Mesenchymal stem cell (in vitro differentiated cells and primary cell): ENCODE data around the gene CELSR1.
"Not testable (repeated sequence)": the region's sequence is repeated elsewhere in the genome, so short reads cannot be mapped to it uniquely, and the experiment has no call there.

Source experiments
- DNase-seq: peaks from one replicate; pipeline ENCODE4 v3.0.0-alpha.2; 2013
- H2AFZ ChIP-seq: one replicate; pipeline ENCODE4 v1.6.1; 2013; ENCODE audit warnings: low read depth, mild to moderate bottlenecking, control low read depth, inconsistent platforms, low read length, moderate library complexity
- H2AK5ac ChIP-seq: 2 replicates; pipeline ENCODE4 v1.6.1; 2013; ENCODE audit warnings: low read length, moderate library complexity, mild to moderate bottlenecking, inconsistent platforms; ENCODE audit not compliant: severe bottlenecking
- H2BK120ac ChIP-seq: one replicate; pipeline ENCODE4 v1.6.1; 2013; ENCODE audit warnings: low read depth, mild to moderate bottlenecking, inconsistent platforms, low read length, moderate library complexity
- H2BK12ac ChIP-seq, 2 experiments: one replicate each; pipeline ENCODE4 v1.6.1; 2013; ENCODE audit warnings: inconsistent platforms in 2 of 2, low read length in 2 of 2, mild to moderate bottlenecking in 2 of 2, moderate library complexity in 2 of 2, control low read depth in 1 of 2
- H2BK15ac ChIP-seq: one replicate; pipeline ENCODE4 v1.6.1; 2013; ENCODE audit warnings: mild to moderate bottlenecking, low read depth, inconsistent platforms; ENCODE audit not compliant: poor library complexity, severe bottlenecking
- H2BK5ac ChIP-seq: 2 replicates; pipeline ENCODE4 v1.6.1; 2013; ENCODE audit warnings: low read depth, mild to moderate bottlenecking, low read length, control low read depth, inconsistent platforms; ENCODE audit not compliant: poor library complexity, severe bottlenecking
- H3K14ac ChIP-seq, 2 experiments: one replicate each; pipeline ENCODE4 v1.6.1; 2013; ENCODE audit warnings: inconsistent platforms in 2 of 2, low read length in 2 of 2, control low read depth in 1 of 2, mild to moderate bottlenecking in 1 of 2, moderate library complexity in 1 of 2
- H3K18ac ChIP-seq, 2 experiments: one replicate each; pipeline ENCODE4 v1.6.1; 2013; ENCODE audit warnings: inconsistent platforms in 2 of 2, low read length in 2 of 2, control low read depth in 1 of 2, low read depth in 1 of 2, mild to moderate bottlenecking in 1 of 2
- H3K23ac ChIP-seq, 2 experiments: one replicate each; pipeline ENCODE4 v1.6.1; 2013; ENCODE audit warnings: inconsistent platforms in 2 of 2, low read length in 2 of 2, mild to moderate bottlenecking in 2 of 2, moderate library complexity in 2 of 2, control low read depth in 1 of 2
- H3K27ac ChIP-seq: 2 replicates; pipeline ENCODE4 v1.5.1; 2013; ENCODE audit warnings: mild to moderate bottlenecking, moderate library complexity, low read length, control low read depth, inconsistent platforms; ENCODE audit not compliant: poor library complexity, severe bottlenecking
- H3K27me3 ChIP-seq, 2 experiments: 2 replicates each; pipeline versions ENCODE4 v1.6.1 to v1.7.0; 2013; ENCODE audit warnings: low read length in 2 of 2, mild to moderate bottlenecking in 2 of 2, moderate library complexity in 2 of 2, control low read depth in 1 of 2, inconsistent platforms in 1 of 2; ENCODE audit not compliant: control insufficient read depth in 1 of 2, insufficient read depth in 1 of 2
- H3K36me3 ChIP-seq, 2 experiments: 2 replicates each; pipeline versions ENCODE4 v1.6.1 to v1.7.0; 2013; ENCODE audit warnings: low read length in 2 of 2, control low read depth in 1 of 2, inconsistent platforms in 1 of 2, low read depth in 1 of 2, mild to moderate bottlenecking in 1 of 2; ENCODE audit not compliant: insufficient read depth in 2 of 2, control insufficient read depth in 1 of 2
- H3K4ac ChIP-seq, 2 experiments: one replicate each; pipeline ENCODE4 v1.6.1; 2013; ENCODE audit warnings: inconsistent platforms in 2 of 2, low read length in 2 of 2, mild to moderate bottlenecking in 2 of 2, moderate library complexity in 2 of 2, control low read depth in 1 of 2, low read depth in 1 of 2
- H3K4me1 ChIP-seq: 2 replicates; pipeline ENCODE4 v1.6.1; 2013; ENCODE audit warnings: low read depth, low read length, control low read depth; ENCODE audit not compliant: control insufficient read depth, insufficient read depth
- H3K4me2 ChIP-seq: 2 replicates; pipeline ENCODE4 v1.6.1; 2013; ENCODE audit warnings: low read length, mild to moderate bottlenecking, inconsistent platforms; ENCODE audit not compliant: poor library complexity, severe bottlenecking
- H3K4me3 ChIP-seq, 2 experiments: 2 replicates each; pipeline versions ENCODE4 v1.5.1 to v1.7.0; 2013; ENCODE audit warnings: low read length in 2 of 2, mild to moderate bottlenecking in 2 of 2, control low read depth in 1 of 2, low read depth in 1 of 2; ENCODE audit not compliant: insufficient read depth in 1 of 2
- H3K79me1 ChIP-seq: replicated peaks from 2 replicates; pipeline ENCODE4 v1.6.1; 2013; ENCODE audit warnings: mild to moderate bottlenecking, control low read depth, low read length, inconsistent platforms; ENCODE audit not compliant: poor library complexity, severe bottlenecking
- H3K9ac ChIP-seq: 2 replicates; pipeline ENCODE4 v1.7.0; 2013; ENCODE audit warnings: mild to moderate bottlenecking, low read length, moderate library complexity
- H3K9me3 ChIP-seq: 2 replicates; pipeline ENCODE4 v1.7.0; 2013; ENCODE audit warnings: mild to moderate bottlenecking, low read length; ENCODE audit not compliant: control insufficient read depth
- H4K8ac ChIP-seq: one replicate; pipeline ENCODE4 v1.6.1; 2013; ENCODE audit warnings: inconsistent platforms, mild to moderate bottlenecking, low read length, moderate library complexity
- H4K91ac ChIP-seq: one replicate; pipeline ENCODE4 v1.6.1; 2013; ENCODE audit warnings: mild to moderate bottlenecking, low read length, inconsistent platforms
- WGBS: methylation state at CpG from one replicate; pipeline ENCODE4 v1.1.7; 2013; ENCODE audit warnings: mixed read lengths; 5-methylcytosine and 5-hydroxymethylcytosine counted together

The CELSR1 gene

GRCh38 chr22:46397951-46398350, 139.5 kb downstream of the CELSR1 start:
- Histone ChIP-seq H3K18ac (no peak overlapping the region), H4K91ac (no peak overlapping the region), H4K8ac (no peak overlapping the region), H3K9ac (no peak overlapping the region), H3K23ac (no peak overlapping the region), H2BK12ac (no peak overlapping the region), H3K27ac (no peak overlapping the region), H2BK120ac (no peak overlapping the region), H2BK5ac (no peak overlapping the region), H3K4ac (no peak overlapping the region), H3K4me2 (no peak overlapping the region), H3K4me1 (peaks cover 2% of the 10 kb centered on the region), H3K4me3 (no peak overlapping the region), H3K9me3 (no peaks in the 10 kb centered on the region), H3K27me3 (peaks cover 0 to 28% of the 10 kb centered on the region in 2 experiments), H2AFZ (no peak overlapping the region), H3K36me3 (peaks cover 0 to 58% of the 10 kb centered on the region in 2 experiments), H3K14ac (no peak overlapping the region), H2AK5ac (no peak overlapping the region), H2BK15ac (no peak overlapping the region), H3K79me1 (no peaks in the 10 kb centered on the region)
- WGBS: 91% methylated on average over 19 of the region's 19 CpGs
- no peak for DNase-seq

GRCh38 chr22:46397514-46397913, 139.9 kb downstream of the CELSR1 start:
- Histone ChIP-seq H2AFZ (no peak overlapping the region), H2BK15ac (no peak overlapping the region), H3K9me3 (no peaks in the 10 kb centered on the region), H3K9ac (no peak overlapping the region), H2BK12ac (no peak overlapping the region), H3K79me1 (no peaks in the 10 kb centered on the region), H3K4me2 (no peak overlapping the region), H3K36me3 (peaks cover 0 to 62% of the 10 kb centered on the region in 2 experiments), H3K4me1 (peaks cover 2% of the 10 kb centered on the region), H3K27ac (no peak overlapping the region), H3K23ac (no peak overlapping the region), H3K27me3 (peaks cover 0 to 28% of the 10 kb centered on the region in 2 experiments), H3K4me3 (no peak overlapping the region), H3K14ac (no peak overlapping the region), H2BK5ac (no peak overlapping the region), H2BK120ac (no peak overlapping the region), H3K4ac (no peak overlapping the region), H4K91ac (no peak overlapping the region), H3K18ac (no peak overlapping the region), H4K8ac (no peak overlapping the region), H2AK5ac (no peak overlapping the region)
- 91% methylated on average over 15 of the region's 18 CpGs for WGBS
- DNase-seq: no peak

DNA sequence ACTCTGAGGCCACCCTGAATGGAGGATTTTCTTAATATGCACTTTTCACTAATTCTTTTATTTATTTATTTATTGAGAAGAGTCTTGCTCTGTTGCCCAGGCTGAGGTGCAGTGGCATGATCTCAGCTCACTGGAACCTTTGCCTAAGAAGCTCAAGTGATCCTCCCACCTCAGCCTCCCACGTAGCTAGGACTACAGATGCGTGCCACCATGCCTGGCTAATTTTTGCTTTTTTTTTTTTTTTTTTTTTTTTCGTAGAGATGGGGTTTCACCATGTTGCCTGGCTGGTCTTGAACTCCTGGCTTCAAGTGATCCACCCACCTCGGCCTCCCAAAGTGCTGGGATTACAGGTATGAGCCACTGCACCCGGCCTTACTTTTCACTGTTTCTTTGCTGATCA, 140.4 kb downstream of the CELSR1 start:
- not testable (repeated sequence) for H3K9me3 ChIP-seq, H3K14ac ChIP-seq, H3K9ac ChIP-seq, H2BK12ac ChIP-seq, H2BK15ac ChIP-seq, H4K91ac ChIP-seq, H2AK5ac ChIP-seq, H2BK120ac ChIP-seq, DNase-seq, H2AFZ ChIP-seq, H3K4me2 ChIP-seq, H4K8ac ChIP-seq, H3K79me1 ChIP-seq, H3K18ac ChIP-seq, H3K27ac ChIP-seq, H3K4ac ChIP-seq, H2BK5ac ChIP-seq, H3K23ac ChIP-seq, H3K4me1 ChIP-seq, H3K4me3 ChIP-seq
- H3K36me3 ChIP-seq: peaks cover 0 to 66% of the 10 kb centered on the region in 2 experiments
- peaks cover 0 to 31% of the 10 kb centered on the region in 2 experiments for H3K27me3 ChIP-seq
- 83% methylated on average over 4 of the region's 5 CpGs for WGBS

- 86% methylated on average over 13 of the region's 13 CpGs for WGBS
- H3K4me1 ChIP-seq: peaks cover 6% of the 10 kb centered on the region
These were observed 142.3 kb downstream of the CELSR1 start for GRCh38 chr22:46395145-46395544.

More at GRCh38 chr22:46395145-46395544, 142.3 kb downstream of the CELSR1 start:
- peaks cover 0 to 83% of the 10 kb centered on the region in 2 experiments for H3K36me3 ChIP-seq
- no peak overlapping the region for H4K8ac ChIP-seq
- H3K9me3 ChIP-seq: no peaks in the 10 kb centered on the region
- DNase-seq: no peak
- no peak overlapping the region for H3K27ac ChIP-seq
- no peak overlapping the region for H3K18ac ChIP-seq
- H3K23ac ChIP-seq: no peak overlapping the region
- H2AK5ac ChIP-seq: no peak overlapping the region
- no peak overlapping the region for H2BK12ac ChIP-seq
- no peak overlapping the region for H3K9ac ChIP-seq
- H2BK15ac ChIP-seq: no peak overlapping the region
- H3K79me1 ChIP-seq: no peaks in the 10 kb centered on the region
- no peak overlapping the region for H2AFZ ChIP-seq
- no peak overlapping the region for H3K4ac ChIP-seq
- no peak overlapping the region for H2BK120ac ChIP-seq
- H2BK5ac ChIP-seq: no peak overlapping the region
- no peak overlapping the region for H3K14ac ChIP-seq
- no peak overlapping the region for H3K4me2 ChIP-seq
- H3K27me3 ChIP-seq: peaks cover 0 to 26% of the 10 kb centered on the region in 2 experiments
- no peak overlapping the region for H3K4me3 ChIP-seq
- no peak overlapping the region for H4K91ac ChIP-seq
